ENCODE data around the gene SLC6A17. TPM values are rescaled to one million over a fixed set of nuclear protein-coding genes. Genes with fewer than 3 reads are reported as not detected.

The SLC6A17 gene
- total and polyA plus RNA-seq, 9 of the 15 experiments (the other 6 are each of a cell fraction or from before 2014, with no cell fraction given) = not detected

- DNase-seq (ENCODE audit: extremely low read depth in 1 of 4, low spot score in 3 of 4) = no peak
- no peak overlapping the region for H2AFZ ChIP-seq (ENCODE audit: low read depth, low read length)
- no peak overlapping the region for H3K27ac ChIP-seq (ENCODE audit: extremely low read depth, low read depth, low read length)
- H3K4me1 ChIP-seq (replicated peaks in 1 of 2; ENCODE audit: control insufficient read depth in 2 of 2, insufficient read depth in 2 of 2, low read length in 2 of 2) = no peaks in the 10 kb centered on the region
- no peak; the same call in 2 of the 3 replicates for ATAC-seq
- no peak for FAIRE-seq
- in situ Hi-C loops (cut with MboI) (no loop called here), intact Hi-C loops (cut with micrococcal nuclease) (no loop called here)
- H3K79me2 ChIP-seq (ENCODE audit: control insufficient read depth, insufficient read depth, low read length) = no peaks in the 10 kb centered on the region
- POLR2A ChIA-PET = interaction anchor here (0.6 to 1.3 kb wide), 3 partner anchors 9 to 355 kb away, joined by 3 to 4 read pairs (median 3); no protein-coding TSS in a partner anchor
- H3K9me1 ChIP-seq (ENCODE audit: control insufficient read depth, insufficient read depth, low read length) = no peaks in the 10 kb centered on the region
- no peak overlapping the region for H3K4me2 ChIP-seq (ENCODE audit: insufficient read depth, low read length)
- no peak for TF ChIP-seq SMC3 (conservative IDR thresholded peaks at IDR 0.05; ENCODE audit: insufficient read depth, low read depth, low read length)
- TF ChIP-seq PYGO2 (tag; IDR thresholded peaks at IDR 0.05) = no peak
- TF ChIP-seq LARP7 (IDR thresholded peaks at IDR 0.05) = no peak
- H4K20me1 ChIP-seq (replicated peaks; ENCODE audit: control insufficient read depth, insufficient read depth, low read length) = peaks cover 12% of the 10 kb centered on the region; the same call in 1 of the 2 replicates
- no peaks in the 10 kb centered on the region for H3K9me3 ChIP-seq (replicated peaks; ENCODE audit: control insufficient read depth, insufficient read depth, low read depth, low read length)
- BruUV-seq (replicated peaks) = no TSS peak
- 0% methylated on average over 11 of the region's 11 CpGs for WGBS (ENCODE audit: insufficient coverage, low coverage, missing lambda C conversion rate)
- CTCF ChIA-PET (ENCODE audit: low intra/inter-chr PET ratio) = no interaction called here
- H3K9ac ChIP-seq (ENCODE audit: insufficient read depth in 1 of 2, low read depth in 2 of 2, low read length in 2 of 2) = no peak overlapping the region
- no peak overlapping the region for H3K4me3 ChIP-seq
- H3K36me3 ChIP-seq (ENCODE audit: control insufficient read depth, insufficient read depth, low read length) = no peaks in the 10 kb centered on the region
- H3K27me3 ChIP-seq (ENCODE audit: control insufficient read depth in 2 of 2, insufficient read depth in 2 of 2, low read length in 2 of 2) = peaks cover 47 to 85% of the 10 kb centered on the region in 2 experiments
Measured at GRCh38 chr1:110166861-110167260, 16.6 kb downstream of the SLC6A17 start.

GRCh38 chr1:110170766-110171733, 20.8 kb downstream of the SLC6A17 start:
- Histone ChIP-seq H3K36me3 (ENCODE audit: control insufficient read depth, insufficient read depth, low read length) (no peaks in the 10 kb centered on the region), H3K9me1 (ENCODE audit: control insufficient read depth, insufficient read depth, low read length) (no peaks in the 10 kb centered on the region), H3K79me2 (ENCODE audit: control insufficient read depth, insufficient read depth, low read length) (no peaks in the 10 kb centered on the region), H3K27me3 (ENCODE audit: control insufficient read depth in 2 of 2, insufficient read depth in 2 of 2, low read length in 2 of 2) (peaks cover 57 to 77% of the 10 kb centered on the region in 2 experiments), H3K4me1 (replicated peaks in 1 of 2; ENCODE audit: control insufficient read depth in 2 of 2, insufficient read depth in 2 of 2, low read length in 2 of 2) (no peaks in the 10 kb centered on the region), H3K4me3 (no peak overlapping the region), H3K4me2 (ENCODE audit: insufficient read depth, low read length) (no peak overlapping the region), H3K27ac (ENCODE audit: extremely low read depth, low read depth, low read length) (no peak overlapping the region), H3K9me3 (replicated peaks; ENCODE audit: control insufficient read depth, insufficient read depth, low read depth, low read length) (no peaks in the 10 kb centered on the region), H2AFZ (ENCODE audit: low read depth, low read length) (no peak overlapping the region), H4K20me1 (replicated peaks; ENCODE audit: control insufficient read depth, insufficient read depth, low read length) (0 out of 2 replicates have a peak, but pooled peaks cover 15% of the 10 kb centered on the region), H3K9ac (ENCODE audit: insufficient read depth in 1 of 2, low read depth in 2 of 2, low read length in 2 of 2) (no peak overlapping the region)
- WGBS (ENCODE audit: insufficient coverage, low coverage, missing lambda C conversion rate) = under 1% methylated on average over 13 of the region's 13 CpGs
- DNase-seq (ENCODE audit: extremely low read depth in 1 of 4, low spot score in 3 of 4) = no peak
- ChIA-PET POLR2A (interaction anchor here (0.6 to 1.1 kb wide), 2 partner anchors 9 to 26 kb away, joined by 3 to 4 read pairs; no protein-coding TSS in a partner anchor), CTCF (ENCODE audit: low intra/inter-chr PET ratio) (no interaction called here)
- FAIRE-seq = no peak
- no TSS peak for BruUV-seq (replicated peaks)
- intact Hi-C loops (cut with micrococcal nuclease) = no loop called here
- no peak for ATAC-seq
- in situ Hi-C loops (cut with MboI) = no loop called here
- TF ChIP-seq ZNF518B (CRISPR knock-in tag; IDR thresholded peaks at IDR 0.05) (no peak), ILK (tag; IDR thresholded peaks at IDR 0.05; ENCODE audit: borderline replicate concordance, low read depth) (no peak), PHTF2 (CRISPR knock-in tag; IDR thresholded peaks at IDR 0.05) (no peak), TFE3 (CRISPR knock-in tag; IDR thresholded peaks at IDR 0.05) (peak; percentile 65), GATA2 (CRISPR knock-in tag; IDR thresholded peaks at IDR 0.05) (no peak), SAFB (IDR thresholded peaks at IDR 0.05; ENCODE audit: borderline replicate concordance, low read depth, low read length) (no peak)

All from K562 (cell line).